Measurements from ENCODE around the gene GDPD3.

Gene GDPD3

GRCh38 chr16:30094541-30095165, 18.7 kb downstream of the GDPD3 start:
- DNase-seq, result no peak

GRCh38 chr16:30092373-30093010, 20.8 kb downstream of the GDPD3 start:
- peak; percentile 77 for DNase-seq

GRCh38 chr16:30091474-30092372, 21.6 kb downstream of the GDPD3 start, which contains the start of gene TBX6:
TBX6 (minus strand) TSS chr16:30091924; CDS start chr16:30091193, 731 bp downstream.
- peak; percentile 97 for DNase-seq

GRCh38 chr16:30090610-30091331, 22.6 kb downstream of the GDPD3 start:
- DNase-seq, result peak; percentile 26

GRCh38 chr16:30088832-30089624, 24.3 kb downstream of the GDPD3 start:
- no peak for DNase-seq

- no peak for DNase-seq
Measured at GRCh38 chr16:30088237-30088831, 25.0 kb downstream of the GDPD3 start.

GRCh38 chr16:30087181-30087898, 26.0 kb downstream of the GDPD3 start:
- DNase-seq, result no peak

GRCh38 chr16:30086291-30087140, 26.8 kb downstream of the GDPD3 start:
- DNase-seq, result no peak

- DNase-seq, result no peak
Measured at GRCh38 chr16:30085820-30086219, 27.5 kb downstream of the GDPD3 start.

- DNase-seq, result no peak
Measured at GRCh38 chr16:30085247-30085646, 28.1 kb downstream of the GDPD3 start.

GRCh38 chr16:30084816-30085159, 28.5 kb downstream of the GDPD3 start:
- DNase-seq, result no peak

GRCh38 chr16:30084096-30084815, 29.1 kb downstream of the GDPD3 start:
- DNase-seq, result no peak

- DNase-seq, result no peak
Measured at GRCh38 chr16:30083216-30084055, 29.9 kb downstream of the GDPD3 start.

- DNase-seq, result no peak
Measured at GRCh38 chr16:30082545-30083090, 30.7 kb downstream of the GDPD3 start.

- DNase-seq, result no peak
Measured at GRCh38 chr16:30079480-30079879, 33.9 kb downstream of the GDPD3 start.

- DNase-seq, result no peak
Measured at GRCh38 chr16:30078744-30079143, 34.6 kb downstream of the GDPD3 start.

GRCh38 chr16:30077656-30078055, 35.7 kb downstream of the GDPD3 start:
- DNase-seq, result no peak

- DNase-seq, result no peak
Measured at GRCh38 chr16:30076276-30076791, 37.0 kb downstream of the GDPD3 start.

All from retina (tissue), 1 donor.